ENCODE data around the gene TLK1.

DNA sequence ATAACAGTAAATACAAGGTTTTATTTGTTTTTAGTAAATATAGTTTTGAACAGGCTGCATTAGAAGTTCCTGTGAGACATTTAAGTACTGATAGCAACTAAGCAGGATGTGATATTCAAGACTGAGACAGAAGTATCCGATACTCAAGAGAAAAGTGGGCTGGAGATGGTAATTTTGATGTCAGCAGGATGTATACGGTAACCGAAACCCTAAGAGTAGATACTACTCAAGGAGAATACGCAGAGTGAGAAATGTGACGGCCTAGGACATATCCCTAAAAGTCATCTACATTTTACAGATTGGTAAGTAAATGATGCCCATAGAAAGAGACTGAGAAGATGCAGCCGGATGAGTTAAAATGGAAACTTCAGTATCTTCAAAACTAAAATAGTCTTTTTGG lies 116.3 kb downstream of the TLK1 start:
- TF ChIP-seq POLR2AphosphoS5 (IDR thresholded peaks at IDR 0.05; ENCODE audit: insufficient read depth, low read depth, low read length) (no peak), MYC (IDR thresholded peaks at IDR 0.05; ENCODE audit: low read depth, low read length) (no peak)

Data from endothelial cell of umbilical vein (primary cell).